HG03469 (cell line): ENCODE results near the gene RNFT2.

ENCODE experiments used
- ATAC-seq: cut with Tn5 transposase; IDR thresholded peaks from one replicate; pipeline ENCODE4 v1.9.1; 2021; ENCODE audit warnings: mild to moderate bottlenecking, moderate library complexity, moderate number of reproducible peaks; ENCODE audit not compliant: unreplicated experiment

Gene RNFT2

DNA sequence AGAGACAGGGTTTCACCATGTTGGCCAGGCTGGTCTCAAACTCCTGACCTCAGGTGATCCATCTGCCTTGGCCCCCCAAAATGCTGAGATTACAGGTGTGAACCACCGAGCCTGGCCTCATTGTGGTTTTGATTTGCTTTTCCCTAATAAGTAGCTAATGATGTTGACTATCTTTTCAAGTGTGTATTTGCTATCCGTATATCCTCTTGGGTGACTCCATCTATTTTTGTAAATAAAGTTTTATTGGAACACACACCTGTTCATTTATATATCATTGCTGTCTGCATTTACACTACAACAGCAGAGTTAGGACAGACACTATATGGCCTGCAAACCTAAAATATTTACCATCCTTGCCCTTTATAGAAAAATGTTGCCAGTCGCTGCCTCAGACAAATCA, 156.8 kb downstream of the RNFT2 start:
- no peak for ATAC-seq

DNA sequence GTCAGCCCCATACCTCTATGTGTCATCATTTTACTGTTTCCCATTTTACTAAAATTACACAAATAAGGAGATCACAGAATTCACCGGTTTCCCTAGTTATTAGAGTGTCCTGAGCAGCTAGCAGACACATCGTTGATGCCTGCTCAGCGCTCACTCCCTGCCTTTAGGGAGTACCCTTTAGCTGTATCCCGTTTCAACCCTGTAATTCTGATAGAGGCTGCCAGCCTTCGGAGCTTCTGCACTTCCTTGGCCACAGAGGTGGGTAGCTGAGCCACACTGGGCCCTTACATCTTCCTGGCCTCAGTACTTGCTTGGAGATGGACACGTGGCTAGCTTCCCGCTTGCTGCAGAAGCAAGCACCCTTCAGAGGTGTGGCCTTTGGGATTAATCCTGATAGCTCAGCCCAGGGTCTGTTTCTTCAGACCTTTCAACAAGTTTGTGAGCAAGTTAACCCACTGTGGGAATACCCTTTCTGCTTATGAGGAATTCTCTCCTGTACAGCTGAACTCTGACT, 158.4 kb downstream of the RNFT2 start:
- ATAC-seq = no peak

DNA sequence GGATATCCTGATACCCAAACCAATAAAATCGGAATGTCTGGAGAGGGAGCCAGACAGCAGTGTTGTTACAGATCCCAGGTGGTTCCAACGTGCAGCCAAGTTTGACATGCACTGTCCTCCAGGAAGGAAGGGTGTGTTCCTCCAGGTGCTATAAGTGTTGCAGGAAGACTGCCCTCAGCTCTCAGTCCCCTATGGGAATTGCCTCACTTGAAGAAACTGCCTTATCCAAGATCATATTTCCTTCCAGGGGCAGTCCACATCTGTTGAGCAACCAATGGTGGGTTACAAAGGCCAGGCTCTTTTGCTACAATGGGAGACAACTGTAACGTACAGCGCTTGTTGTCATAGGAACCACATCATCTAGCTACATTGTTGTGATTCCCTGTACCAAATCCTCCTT, 159.4 kb downstream of the RNFT2 start:
- ATAC-seq = no peak

DNA sequence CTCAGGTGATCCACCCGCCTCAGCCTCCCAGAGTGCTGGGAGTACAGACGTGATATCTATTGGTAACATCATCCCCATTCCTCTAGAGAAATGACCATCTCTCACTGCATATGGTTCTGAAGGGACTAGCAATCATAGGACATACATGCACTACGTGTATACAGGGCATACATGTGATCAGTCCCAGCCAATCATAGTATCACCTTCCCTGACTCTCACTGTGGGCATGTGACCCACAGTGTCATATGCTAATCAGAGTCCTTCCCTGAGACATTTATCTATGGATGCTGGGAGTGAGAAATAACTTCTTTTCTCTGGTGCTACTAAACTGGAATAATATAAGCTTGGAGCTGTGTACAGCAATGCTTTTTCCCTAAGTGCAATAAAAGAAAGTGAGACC, 160.6 kb downstream of the RNFT2 start:
- ATAC-seq = no peak

DNA sequence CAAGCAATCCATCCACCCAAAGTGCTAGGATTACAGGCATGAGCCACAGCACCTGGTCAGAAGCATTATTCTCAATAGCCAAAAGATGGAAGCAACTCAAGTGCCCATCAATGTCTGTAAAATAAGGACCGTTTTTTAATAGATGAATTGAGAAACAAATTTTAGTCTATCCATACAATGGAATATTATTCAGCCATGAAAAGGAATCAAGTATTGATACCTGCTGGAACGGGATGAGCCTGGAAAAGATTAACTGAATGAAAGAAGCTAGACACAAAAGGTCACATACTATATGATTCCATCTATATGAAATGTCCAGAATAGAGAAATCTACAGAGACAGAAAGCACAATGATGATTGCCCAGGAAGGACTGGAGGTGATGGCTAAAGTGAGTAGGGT, 163.5 kb downstream of the RNFT2 start:
- ATAC-seq = no peak
